Uterus (tissue), 2 donors: ENCODE measurements around the gene PTCD3.

ENCODE experiments used
- POLR2A ChIP-seq, 2 donors: fragments of 450-650 bp; IDR thresholded peaks; one replicate each; pipeline ENCODE4 v1.6.1; 2016; ENCODE audit warnings: antibody characterized with exemption in 2 of 2, mild to moderate bottlenecking in 1 of 2, moderate library complexity in 1 of 2
- TF ChIP-seq, protein P1 (sequence below), 4 experiments: fragments of 200-600 bp in 2 of 4; fragments of 450-650 bp in 2 of 4; sonication (generic) in 2 of 4; IDR thresholded peaks; one replicate each; pipeline ENCODE4 v1.5.1; 2016 to 2019; ENCODE audit warnings: antibody characterized with exemption in 4 of 4, mild to moderate bottlenecking in 2 of 4, moderate library complexity in 1 of 4

DNA sequence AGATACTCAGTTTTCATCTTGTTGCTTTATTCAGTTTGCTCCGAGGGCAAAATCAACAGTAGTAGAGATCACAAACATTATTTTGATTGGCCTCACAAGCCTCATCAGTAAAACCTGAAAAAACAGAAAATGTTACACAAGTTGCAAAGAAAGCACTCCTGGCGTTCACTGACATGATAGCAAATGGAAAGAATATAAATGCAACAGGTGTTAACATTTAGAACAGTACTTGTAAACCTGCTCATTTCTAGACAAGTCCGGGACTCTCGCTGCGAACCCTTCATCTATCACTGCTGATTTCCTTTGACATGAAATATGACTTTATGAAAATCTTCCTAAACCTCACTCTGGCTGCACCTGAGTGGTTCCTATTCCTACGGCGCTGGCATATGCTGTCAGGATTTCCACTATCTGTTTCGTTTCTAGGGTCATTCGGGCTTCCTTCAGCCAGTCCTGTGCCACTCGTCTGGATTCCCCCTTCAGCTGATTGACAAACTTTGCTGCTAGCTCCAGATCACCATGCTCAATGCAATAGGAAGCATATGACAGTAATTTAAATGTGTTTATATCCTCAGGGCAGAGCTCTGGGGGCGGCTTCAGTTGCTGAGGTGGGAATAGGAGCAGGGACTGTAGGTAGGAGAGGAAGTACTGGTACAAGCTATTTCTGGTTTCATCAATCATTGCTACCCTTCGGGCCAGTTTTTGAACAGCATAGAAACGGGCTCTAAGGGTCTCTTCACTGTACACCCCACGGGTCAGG is 38.1 kb downstream of the PTCD3 start:
- TF ChIP-seq, protein P1, sequence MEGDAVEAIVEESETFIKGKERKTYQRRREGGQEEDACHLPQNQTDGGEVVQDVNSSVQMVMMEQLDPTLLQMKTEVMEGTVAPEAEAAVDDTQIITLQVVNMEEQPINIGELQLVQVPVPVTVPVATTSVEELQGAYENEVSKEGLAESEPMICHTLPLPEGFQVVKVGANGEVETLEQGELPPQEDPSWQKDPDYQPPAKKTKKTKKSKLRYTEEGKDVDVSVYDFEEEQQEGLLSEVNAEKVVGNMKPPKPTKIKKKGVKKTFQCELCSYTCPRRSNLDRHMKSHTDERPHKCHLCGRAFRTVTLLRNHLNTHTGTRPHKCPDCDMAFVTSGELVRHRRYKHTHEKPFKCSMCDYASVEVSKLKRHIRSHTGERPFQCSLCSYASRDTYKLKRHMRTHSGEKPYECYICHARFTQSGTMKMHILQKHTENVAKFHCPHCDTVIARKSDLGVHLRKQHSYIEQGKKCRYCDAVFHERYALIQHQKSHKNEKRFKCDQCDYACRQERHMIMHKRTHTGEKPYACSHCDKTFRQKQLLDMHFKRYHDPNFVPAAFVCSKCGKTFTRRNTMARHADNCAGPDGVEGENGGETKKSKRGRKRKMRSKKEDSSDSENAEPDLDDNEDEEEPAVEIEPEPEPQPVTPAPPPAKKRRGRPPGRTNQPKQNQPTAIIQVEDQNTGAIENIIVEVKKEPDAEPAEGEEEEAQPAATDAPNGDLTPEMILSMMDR (IDR thresholded peaks at IDR 0.05): no peak
- TF ChIP-seq POLR2A (IDR thresholded peaks at IDR 0.05): no peak
